ENCODE data around the gene OSGEP.
A peak's percentile ranks its signal among the peaks of the same experiment; 100 is the strongest.

Gene OSGEP

GRCh38 chr14:20489093-20489994 lies 34.7 kb upstream of the OSGEP start:
- Histone ChIP-seq H3K4me3 (ENCODE audit: insufficient read depth, low read depth, low read length, poor library complexity, severe bottlenecking) (no peak overlapping the region), H3K36me3 (ENCODE audit: control insufficient read depth, insufficient read depth, low read length) (no peaks in the 10 kb centered on the region), H3K27ac (ENCODE audit: insufficient read depth, low read length, poor library complexity, severe bottlenecking) (no peak overlapping the region), H3K9me3 (ENCODE audit: control insufficient read depth, low read length) (no peaks in the 10 kb centered on the region), H3K4me1 (ENCODE audit: control insufficient read depth, insufficient read depth, low read length, poor library complexity, severe bottlenecking) (peaks cover 34% of the 10 kb centered on the region), H3K27me3 (replicated peaks; ENCODE audit: control insufficient read depth, insufficient read depth, low read length, poor library complexity, severe bottlenecking) (no peaks in the 10 kb centered on the region)
- DNase-seq = no peak

- no peak overlapping the region for H3K27ac ChIP-seq (ENCODE audit: insufficient read depth, low read length, poor library complexity, severe bottlenecking)
Observed at GRCh38 chr14:20487396-20487725, 32.7 kb upstream of the OSGEP start.

GRCh38 chr14:20486684-20487395 lies 32.2 kb upstream of the OSGEP start:
- H3K4me1 ChIP-seq (ENCODE audit: control insufficient read depth, insufficient read depth, low read length, poor library complexity, severe bottlenecking) = peaks cover 34% of the 10 kb centered on the region
- DNase-seq = no peak
- H3K4me3 ChIP-seq (ENCODE audit: insufficient read depth, low read depth, low read length, poor library complexity, severe bottlenecking) = no peak overlapping the region
- H3K9me3 ChIP-seq (ENCODE audit: control insufficient read depth, low read length) = no peaks in the 10 kb centered on the region
- H3K27me3 ChIP-seq (replicated peaks; ENCODE audit: control insufficient read depth, insufficient read depth, low read length, poor library complexity, severe bottlenecking) = no peaks in the 10 kb centered on the region
- no peaks in the 10 kb centered on the region for H3K36me3 ChIP-seq (ENCODE audit: control insufficient read depth, insufficient read depth, low read length)
- H3K27ac ChIP-seq (ENCODE audit: insufficient read depth, low read length, poor library complexity, severe bottlenecking) = no peak overlapping the region

More at GRCh38 chr14:20487396-20487725, 32.7 kb upstream of the OSGEP start:
- no peak for DNase-seq
- Histone ChIP-seq H3K36me3 (ENCODE audit: control insufficient read depth, insufficient read depth, low read length) (no peaks in the 10 kb centered on the region), H3K4me1 (ENCODE audit: control insufficient read depth, insufficient read depth, low read length, poor library complexity, severe bottlenecking) (peaks cover 34% of the 10 kb centered on the region), H3K9me3 (ENCODE audit: control insufficient read depth, low read length) (no peaks in the 10 kb centered on the region), H3K27me3 (replicated peaks; ENCODE audit: control insufficient read depth, insufficient read depth, low read length, poor library complexity, severe bottlenecking) (no peaks in the 10 kb centered on the region), H3K4me3 (ENCODE audit: insufficient read depth, low read depth, low read length, poor library complexity, severe bottlenecking) (no peak overlapping the region)

GRCh38 chr14:20485900-20486299 lies 31.3 kb upstream of the OSGEP start:
- DNase-seq = no peak
- no peak overlapping the region for H3K27ac ChIP-seq (ENCODE audit: insufficient read depth, low read length, poor library complexity, severe bottlenecking)
- no peak overlapping the region for H3K4me3 ChIP-seq (ENCODE audit: insufficient read depth, low read depth, low read length, poor library complexity, severe bottlenecking)
- H3K36me3 ChIP-seq (ENCODE audit: control insufficient read depth, insufficient read depth, low read length) = no peaks in the 10 kb centered on the region
- H3K4me1 ChIP-seq (ENCODE audit: control insufficient read depth, insufficient read depth, low read length, poor library complexity, severe bottlenecking) = peaks cover 34% of the 10 kb centered on the region
- H3K27me3 ChIP-seq (replicated peaks; ENCODE audit: control insufficient read depth, insufficient read depth, low read length, poor library complexity, severe bottlenecking) = no peaks in the 10 kb centered on the region
- no peaks in the 10 kb centered on the region for H3K9me3 ChIP-seq (ENCODE audit: control insufficient read depth, low read length)

GRCh38 chr14:20482382-20482781 lies 27.8 kb upstream of the OSGEP start:
- H3K4me3 ChIP-seq (ENCODE audit: insufficient read depth, low read depth, low read length, poor library complexity, severe bottlenecking) = no peak overlapping the region
- no peaks in the 10 kb centered on the region for H3K27me3 ChIP-seq (replicated peaks; ENCODE audit: control insufficient read depth, insufficient read depth, low read length, poor library complexity, severe bottlenecking)

GRCh38 chr14:20478894-20479293 lies 24.3 kb upstream of the OSGEP start:
- peaks cover 51% of the 10 kb centered on the region for H3K4me1 ChIP-seq (ENCODE audit: control insufficient read depth, insufficient read depth, low read length, poor library complexity, severe bottlenecking)
- DNase-seq = no peak
- peaks cover 26% of the 10 kb centered on the region for H3K36me3 ChIP-seq (ENCODE audit: control insufficient read depth, insufficient read depth, low read length)
- H3K9me3 ChIP-seq (ENCODE audit: control insufficient read depth, low read length) = no peaks in the 10 kb centered on the region
- H3K27ac ChIP-seq (ENCODE audit: insufficient read depth, low read length, poor library complexity, severe bottlenecking) = no peak overlapping the region
- no peak overlapping the region for H3K4me3 ChIP-seq (ENCODE audit: insufficient read depth, low read depth, low read length, poor library complexity, severe bottlenecking)
- no peaks in the 10 kb centered on the region for H3K27me3 ChIP-seq (replicated peaks; ENCODE audit: control insufficient read depth, insufficient read depth, low read length, poor library complexity, severe bottlenecking)

More at GRCh38 chr14:20482382-20482781, 27.8 kb upstream of the OSGEP start:
- no peak for DNase-seq
- H3K27ac ChIP-seq (ENCODE audit: insufficient read depth, low read length, poor library complexity, severe bottlenecking) = no peak overlapping the region
- peaks cover 26% of the 10 kb centered on the region for H3K4me1 ChIP-seq (ENCODE audit: control insufficient read depth, insufficient read depth, low read length, poor library complexity, severe bottlenecking)
- H3K9me3 ChIP-seq (ENCODE audit: control insufficient read depth, low read length) = no peaks in the 10 kb centered on the region
- no peaks in the 10 kb centered on the region for H3K36me3 ChIP-seq (ENCODE audit: control insufficient read depth, insufficient read depth, low read length)

- Histone ChIP-seq H3K27me3 (replicated peaks; ENCODE audit: control insufficient read depth, insufficient read depth, low read length, poor library complexity, severe bottlenecking) (no peaks in the 10 kb centered on the region), H3K9me3 (ENCODE audit: control insufficient read depth, low read length) (no peaks in the 10 kb centered on the region), H3K36me3 (ENCODE audit: control insufficient read depth, insufficient read depth, low read length) (peaks cover 41% of the 10 kb centered on the region), H3K27ac (ENCODE audit: insufficient read depth, low read length, poor library complexity, severe bottlenecking) (peak overlapping the region; percentile 66), H3K4me3 (ENCODE audit: insufficient read depth, low read depth, low read length, poor library complexity, severe bottlenecking) (peak overlapping the region; percentile 30), H3K4me1 (ENCODE audit: control insufficient read depth, insufficient read depth, low read length, poor library complexity, severe bottlenecking) (peaks cover 59% of the 10 kb centered on the region)
- DNase-seq = peak; percentile 11 to 26 (median 21)
Observed at GRCh38 chr14:20477211-20477876, 22.7 kb upstream of the OSGEP start.

GRCh38 chr14:20476776-20477175 lies 22.2 kb upstream of the OSGEP start:
- H3K4me3 ChIP-seq (ENCODE audit: insufficient read depth, low read depth, low read length, poor library complexity, severe bottlenecking) = peak overlapping the region; percentile 30
- no peaks in the 10 kb centered on the region for H3K9me3 ChIP-seq (ENCODE audit: control insufficient read depth, low read length)
- peaks cover 61% of the 10 kb centered on the region for H3K4me1 ChIP-seq (ENCODE audit: control insufficient read depth, insufficient read depth, low read length, poor library complexity, severe bottlenecking)
- H3K36me3 ChIP-seq (ENCODE audit: control insufficient read depth, insufficient read depth, low read length) = peaks cover 47% of the 10 kb centered on the region
- DNase-seq = no peak
- no peaks in the 10 kb centered on the region for H3K27me3 ChIP-seq (replicated peaks; ENCODE audit: control insufficient read depth, insufficient read depth, low read length, poor library complexity, severe bottlenecking)
- H3K27ac ChIP-seq (ENCODE audit: insufficient read depth, low read length, poor library complexity, severe bottlenecking) = peak overlapping the region; percentile 66

- Histone ChIP-seq H3K4me1 (ENCODE audit: control insufficient read depth, insufficient read depth, low read length, poor library complexity, severe bottlenecking) (peaks cover 59% of the 10 kb centered on the region), H3K36me3 (ENCODE audit: control insufficient read depth, insufficient read depth, low read length) (peaks cover 47% of the 10 kb centered on the region)
Observed at GRCh38 chr14:20472536-20473169, 18.0 kb upstream of the OSGEP start.

More at GRCh38 chr14:20472536-20473169, 18.0 kb upstream of the OSGEP start:
- Histone ChIP-seq H3K9me3 (ENCODE audit: control insufficient read depth, low read length) (no peaks in the 10 kb centered on the region), H3K4me3 (ENCODE audit: insufficient read depth, low read depth, low read length, poor library complexity, severe bottlenecking) (no peak overlapping the region), H3K27me3 (replicated peaks; ENCODE audit: control insufficient read depth, insufficient read depth, low read length, poor library complexity, severe bottlenecking) (no peaks in the 10 kb centered on the region), H3K27ac (ENCODE audit: insufficient read depth, low read length, poor library complexity, severe bottlenecking) (peak overlapping the region; percentile 30)
- no peak for DNase-seq

All from effector memory CD4-positive, alpha-beta T cell (primary cell).